HG03432 (cell line): ENCODE results near the gene EVA1B.

ENCODE experiments used
- ATAC-seq: cut with Tn5 transposase; IDR thresholded peaks from one replicate; pipeline ENCODE4 v1.9.1; 2021; ENCODE audit warnings: mild to moderate bottlenecking, moderate library complexity; ENCODE audit not compliant: unreplicated experiment

EVA1B gene

GRCh38 chr1:36284061-36284460 is 39.4 kb downstream of the EVA1B start:
- ATAC-seq, result no peak

GRCh38 chr1:36279789-36280296 is 43.6 kb downstream of the EVA1B start:
- no peak for ATAC-seq

GRCh38 chr1:36279110-36279788 is 44.2 kb downstream of the EVA1B start:
- ATAC-seq, result no peak

GRCh38 chr1:36276688-36277087 is 46.8 kb downstream of the EVA1B start:
- ATAC-seq, result no peak

- ATAC-seq, result no peak
Observed at GRCh38 chr1:36274201-36274600, 49.2 kb downstream of the EVA1B start.

- no peak for ATAC-seq
Observed at GRCh38 chr1:36273024-36273423, 50.4 kb downstream of the EVA1B start.
